Stimulated activated CD4-positive, alpha-beta T cell treated with anti-CD3 and anti-CD28 coated beads, Interleukin-4, amount 100 ng/mL, for 48 hours (primary cell): Measurements from ENCODE around the gene PTPRC.
A peak's percentile ranks its signal among the peaks of the same experiment; 100 is the strongest.
"Not testable (repeated sequence)": the region's sequence is repeated elsewhere in the genome, so short reads cannot be mapped to it uniquely, and the experiment has no call there.

Experiments
- DNase-seq, 2 donors: peaks; one replicate each; pipeline ENCODE4 v3.0.0-alpha.2; 2020; ENCODE audit warnings: low read depth in 2 of 2

Gene PTPRC

DNA sequence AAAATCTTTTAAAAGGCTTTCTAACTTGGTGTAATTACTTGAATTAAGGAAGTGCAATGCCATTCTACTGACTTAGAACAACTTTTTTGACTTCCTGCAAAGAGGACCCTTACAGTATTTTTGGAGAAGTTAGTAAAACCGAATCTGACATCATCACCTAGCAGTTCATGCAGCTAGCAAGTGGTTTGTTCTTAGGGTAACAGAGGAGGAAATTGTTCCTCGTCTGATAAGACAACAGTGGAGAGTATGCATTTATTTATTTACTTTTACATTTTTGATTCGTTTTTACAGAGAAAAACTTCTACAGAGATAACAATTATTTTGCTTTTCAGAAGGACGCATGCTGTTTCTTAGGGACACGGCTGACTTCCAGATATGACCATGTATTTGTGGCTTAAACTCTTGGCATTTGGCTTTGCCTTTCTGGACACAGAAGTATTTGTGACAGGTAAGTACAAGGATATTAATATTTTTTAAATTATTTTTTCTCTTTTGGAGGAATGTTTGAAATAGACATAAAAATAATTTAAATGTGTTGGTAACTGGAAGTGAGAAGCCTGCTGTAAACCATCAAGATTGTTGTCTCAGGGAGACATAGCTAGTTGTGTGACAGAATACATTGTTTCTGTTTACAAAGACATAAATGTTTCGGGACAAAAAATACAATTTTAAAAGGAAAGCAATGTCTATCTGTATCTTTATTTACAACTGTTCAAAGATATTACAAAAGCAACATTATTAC, at the start of gene PTPRC:
Gene PTPRC (plus strand): TSS at position 147 of the 742 bp plus-strand sequence. CDS start 229 bp downstream, at position 376.
- DNase-seq, result no peak

GRCh38 chr1:198590454-198590853, 48.4 kb upstream of the PTPRC start:
- no peak for DNase-seq

GRCh38 chr1:198595765-198596164, 43.1 kb upstream of the PTPRC start:
- no peak for DNase-seq

DNA sequence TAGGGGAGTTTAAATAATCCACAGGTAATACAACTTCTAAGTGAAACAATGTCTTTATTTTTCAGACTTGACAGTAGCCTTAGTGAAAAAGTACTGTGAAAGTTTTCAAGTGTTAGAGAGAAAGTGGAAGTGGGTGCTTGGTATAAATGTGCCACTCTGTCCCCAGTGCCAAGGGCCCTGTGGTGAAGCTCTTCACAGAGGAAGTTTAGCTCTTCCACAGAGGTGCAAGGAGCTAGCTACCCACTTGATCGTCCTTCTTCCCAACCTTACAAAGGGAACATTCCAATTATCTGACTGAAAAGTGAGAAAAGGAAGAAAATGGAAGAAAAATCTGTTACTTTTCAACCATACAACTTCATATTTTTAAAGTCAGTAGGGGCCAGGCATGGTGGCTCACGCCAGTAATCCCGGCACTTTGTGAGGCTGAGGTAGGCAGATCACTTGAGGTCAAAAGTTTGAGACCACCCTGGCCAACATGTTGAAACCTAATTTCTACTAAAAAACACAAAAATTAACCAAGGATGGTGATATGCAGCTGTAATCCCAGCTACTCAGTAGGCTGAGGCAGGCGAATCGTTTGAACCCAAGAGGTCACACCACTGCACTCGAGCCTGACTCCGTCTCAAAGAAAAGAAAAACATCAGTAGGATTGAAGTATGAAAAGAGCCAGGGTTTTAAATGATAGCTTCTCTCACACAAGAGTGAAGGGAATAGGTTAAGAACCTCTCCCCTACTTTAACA, 41.0 kb upstream of the PTPRC start:
- no peak for DNase-seq

GRCh38 chr1:198598796-198599321, 40.0 kb upstream of the PTPRC start:
- DNase-seq, result no peak

- no peak for DNase-seq
Measured at GRCh38 chr1:198599749-198600148, 39.1 kb upstream of the PTPRC start.

- DNase-seq, result no peak
Measured at GRCh38 chr1:198600906-198601305, 37.9 kb upstream of the PTPRC start.

DNA sequence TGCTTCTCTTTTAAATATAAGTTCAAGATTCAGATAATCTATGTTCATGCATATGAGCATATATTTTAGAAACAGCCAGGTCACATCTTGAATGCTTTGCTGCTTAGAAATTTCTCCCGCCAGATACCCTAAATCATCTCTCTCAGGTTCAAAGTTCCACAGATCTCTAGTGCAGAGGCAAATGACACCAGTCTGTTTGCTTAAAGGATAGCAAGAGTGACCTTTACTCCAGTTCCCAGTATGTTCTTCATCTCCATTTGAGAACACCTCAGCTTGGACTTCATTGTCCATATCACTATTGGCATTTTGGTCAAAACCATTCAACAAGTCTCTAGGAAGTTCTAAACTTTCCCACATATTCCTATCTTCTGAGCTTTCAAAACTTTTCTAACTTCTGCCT, 37.5 kb upstream of the PTPRC start:
- DNase-seq, result not testable (repeated sequence)

GRCh38 chr1:198601936-198602889, 36.6 kb upstream of the PTPRC start:
- DNase-seq, result peak in 1 of 2 donors; percentile 53

GRCh38 chr1:198604975-198605374, 33.9 kb upstream of the PTPRC start:
- no peak for DNase-seq

DNA sequence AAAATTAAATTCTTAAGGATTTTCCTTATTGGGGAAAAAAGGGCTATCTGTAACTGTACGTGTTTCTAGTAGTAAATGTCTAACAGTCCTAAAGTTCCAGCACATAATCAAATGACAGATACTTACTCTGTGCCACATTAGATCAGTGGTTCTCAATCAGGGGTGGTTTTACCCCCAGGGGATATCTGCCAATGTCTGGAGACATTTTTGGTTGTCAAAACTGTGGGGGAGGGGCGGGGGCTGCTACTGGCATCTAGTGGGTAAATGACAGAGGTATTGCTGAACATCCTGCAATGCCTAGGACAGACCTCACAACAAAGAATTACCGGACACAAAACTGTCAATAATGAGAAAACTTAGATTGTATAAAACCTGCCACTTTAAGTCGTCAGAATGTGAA, 33.4 kb upstream of the PTPRC start:
- no peak for DNase-seq

DNA sequence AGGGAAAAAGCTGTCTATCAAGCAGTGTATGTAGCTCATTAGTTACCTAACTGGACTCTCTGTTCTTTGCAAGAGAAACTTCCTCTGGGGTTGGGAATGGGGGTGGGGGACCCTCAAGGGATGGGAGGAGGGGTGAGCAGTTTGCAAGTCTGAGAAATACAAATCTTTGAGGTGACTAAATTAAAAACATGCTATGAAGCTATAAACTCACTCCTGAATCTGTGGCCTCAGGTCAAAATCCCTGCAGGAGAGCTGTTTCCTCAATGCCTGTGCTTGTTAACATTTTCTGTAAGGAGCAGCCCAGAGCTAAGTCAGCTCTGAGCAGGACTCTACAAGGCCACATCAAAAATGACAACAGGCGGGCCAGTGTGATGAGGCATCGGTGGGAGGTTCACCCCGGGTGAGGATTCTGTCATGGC, 32.8 kb upstream of the PTPRC start:
- DNase-seq, result no peak

DNA sequence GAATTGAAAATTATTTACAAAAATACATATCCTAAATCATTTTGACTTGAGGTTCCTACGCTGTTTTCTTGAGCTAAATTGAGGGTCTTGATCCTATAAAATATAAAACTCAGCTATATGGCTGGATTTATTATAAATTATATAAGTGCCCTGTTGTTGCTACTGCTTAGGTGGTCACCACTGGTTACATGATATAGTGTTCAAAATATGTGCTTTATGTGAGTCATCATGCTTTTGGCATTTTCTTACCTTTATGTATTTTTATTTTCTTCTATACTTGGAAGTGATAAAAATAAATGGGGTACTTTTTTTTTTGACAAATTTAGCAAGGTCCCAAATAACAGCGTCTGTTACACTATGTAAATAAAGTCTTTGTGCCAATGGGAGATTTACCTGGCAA, 31.1 kb upstream of the PTPRC start:
- DNase-seq, result no peak

DNA sequence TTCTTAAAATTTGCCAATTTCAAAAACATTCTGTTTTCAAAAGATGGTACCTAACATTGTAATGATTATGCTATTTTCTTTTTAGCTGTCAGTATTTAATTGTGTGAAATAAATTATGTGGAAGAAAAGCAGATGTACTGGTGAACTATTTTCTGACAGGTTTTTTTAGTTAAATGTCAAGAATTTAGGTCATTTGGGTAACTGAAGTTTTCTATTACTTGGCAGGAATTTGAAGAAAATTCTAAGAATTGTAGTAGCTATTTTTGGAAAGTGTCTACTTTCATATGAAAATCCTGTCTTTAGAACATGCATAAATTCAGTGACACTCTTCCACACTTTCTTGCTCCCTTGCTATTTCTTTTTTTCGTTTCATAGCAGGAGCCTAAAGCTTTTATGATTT, 28.5 kb upstream of the PTPRC start:
- no peak for DNase-seq

- no peak for DNase-seq
Measured at GRCh38 chr1:198611219-198611618, 27.6 kb upstream of the PTPRC start.

GRCh38 chr1:198612471-198613260, 26.2 kb upstream of the PTPRC start:
- DNase-seq, result no peak

DNA sequence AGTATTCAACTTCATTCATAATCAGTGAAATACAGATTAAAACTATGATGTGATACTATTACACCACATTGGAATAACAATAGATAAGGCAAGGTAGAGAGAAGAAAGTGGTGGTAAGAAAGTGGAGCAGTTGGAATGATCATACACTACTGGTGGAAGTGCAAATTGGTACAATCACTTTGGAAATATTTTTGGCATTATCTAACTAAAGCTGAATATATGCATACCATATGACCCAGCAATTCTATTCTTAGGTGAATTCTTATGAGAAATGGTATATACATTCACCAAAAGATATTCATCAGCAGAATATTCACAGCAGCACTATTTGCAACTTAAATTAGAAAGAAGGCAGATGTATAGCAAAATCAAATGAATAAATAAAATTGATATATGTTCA, 21.4 kb upstream of the PTPRC start:
- no peak for DNase-seq

DNA sequence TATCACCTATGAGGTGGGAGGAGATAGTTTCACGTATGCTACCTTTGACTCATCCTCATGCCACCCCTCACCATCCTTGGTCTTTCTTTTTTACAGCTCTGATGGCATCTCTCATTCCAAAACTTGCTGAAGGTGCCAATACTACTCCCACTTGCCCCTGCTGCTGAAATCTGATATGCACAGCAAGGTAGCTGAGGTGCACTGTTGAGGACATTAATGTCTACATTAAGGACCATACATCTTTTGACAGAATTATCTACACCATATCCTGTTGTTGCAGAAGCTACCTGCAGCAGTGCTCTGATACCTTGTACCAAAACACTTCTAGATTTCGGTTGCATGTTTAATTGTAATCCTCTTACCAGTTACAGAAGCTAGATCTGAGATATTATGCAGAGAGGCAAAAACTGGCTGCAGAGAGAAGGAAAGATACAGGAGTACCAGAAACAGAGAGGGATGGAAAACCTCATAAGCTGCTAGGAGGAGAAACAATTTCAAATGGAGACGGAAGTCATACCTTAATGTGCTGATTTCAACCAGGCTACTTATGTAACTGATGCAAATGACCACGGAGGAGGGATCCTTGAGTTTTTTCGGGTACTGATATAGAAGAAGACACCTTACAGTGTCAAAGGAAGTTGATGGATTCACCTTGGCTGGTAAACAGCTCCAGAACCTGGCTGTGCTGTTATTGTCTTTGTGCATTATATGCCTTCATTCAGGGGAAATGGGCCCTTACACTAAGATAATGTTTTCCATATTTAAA, 19.3 kb upstream of the PTPRC start:
- no peak for DNase-seq

- no peak for DNase-seq
Measured at GRCh38 chr1:198620218-198620617, 18.6 kb upstream of the PTPRC start.
